Endothelial cell of umbilical vein (primary cell): Measurements from ENCODE around the gene CHMP4A. TPM values are rescaled to one million over a fixed set of nuclear protein-coding genes. Genes with fewer than 3 reads are reported as not detected.

Experiments used
- BruUV-seq: library from RNA; stranded (reverse); fragments of 400-500 nt; replicated peaks from 2 replicates; lab custom pipeline; 2021; lab: Mats Ljungman, UMichigan
- CTCF ChIA-PET: fragments of 300-600, 350-600 bp; sonication (Branson Sonifier 250); formaldehyde crosslinking; loops from one replicate; lab custom pipeline; 2021; ENCODE audit warnings: antibody characterized with exemption, inconsistent platforms; lab: Charles Lee
- POLR2A ChIA-PET: fragments of 300-600, 350-600 bp; sonication (Branson Sonifier 250); formaldehyde crosslinking; loops from one replicate; lab custom pipeline; 2021; ENCODE audit warnings: antibody characterized with exemption, inconsistent platforms; lab: Charles Lee
- DNase-seq: peaks from one replicate; pipeline ENCODE4 v3.0.0-alpha.2; 2011; ENCODE audit warnings: low read depth, low spot score
- FAIRE-seq: peaks from 2 replicates; lab custom pipeline; 2011; peaks lifted over from hg19 to GRCh38; lab: Jason Lieb, UNC
- H2AFZ ChIP-seq: 2 replicates; pipeline ENCODE4 v1.6.0; 2012; ENCODE audit warnings: low read depth, low read length, control low read depth, inconsistent platforms
- H3K27ac ChIP-seq: 2 replicates; pipeline ENCODE4 v1.5.1; 2011; ENCODE audit warnings: low read depth, mild to moderate bottlenecking, control low read depth, low read length, moderate library complexity; ENCODE audit not compliant: insufficient read depth
- H3K27me3 ChIP-seq, 2 experiments: 2 replicates each; pipeline versions ENCODE4 v1.6.0 to v1.6.1; 2011; ENCODE audit warnings: low read length in 2 of 2, mixed read lengths in 1 of 2; ENCODE audit not compliant: control insufficient read depth in 2 of 2, insufficient read depth in 2 of 2
- H3K36me3 ChIP-seq, 2 experiments: 2 replicates in 1 of 2; 3 replicates in 1 of 2; pipeline ENCODE4 v1.5.1; 2011; ENCODE audit warnings: low read length in 2 of 2, mild to moderate bottlenecking in 1 of 2, moderate library complexity in 1 of 2; ENCODE audit not compliant: control insufficient read depth in 2 of 2, insufficient read depth in 2 of 2; ENCODE audit errors: extremely low read depth in 1 of 2
- H3K4me1 ChIP-seq: 3 replicates; pipeline ENCODE4 v1.5.1; 2011; ENCODE audit warnings: mild to moderate bottlenecking, low read length; ENCODE audit not compliant: control insufficient read depth, insufficient read depth; ENCODE audit errors: extremely low read depth
- H3K4me2 ChIP-seq: 2 replicates; pipeline ENCODE4 v1.6.1; 2011; ENCODE audit warnings: low read length, control low read depth, mixed read lengths; ENCODE audit not compliant: insufficient read depth
- H3K4me3 ChIP-seq, 3 experiments: fragments of 200-600 bp in 1 of 3; sonication (generic), shearing (Covaris generic) in 1 of 3; replicated peaks in 1 of 3; 2 replicates each; pipeline ENCODE4 v1.5.1; 2011 to 2016; ENCODE audit warnings: control low read depth in 3 of 3, low read length in 3 of 3, mild to moderate bottlenecking in 2 of 3, inconsistent platforms in 1 of 3, low read depth in 1 of 3, moderate library complexity in 1 of 3; ENCODE audit not compliant: insufficient read depth in 1 of 3
- H3K79me2 ChIP-seq: 2 replicates; pipeline ENCODE4 v1.6.0; 2012; ENCODE audit warnings: low read length, inconsistent platforms; ENCODE audit not compliant: control insufficient read depth, insufficient read depth
- H3K9ac ChIP-seq: replicated peaks from 2 replicates; pipeline ENCODE3; 2011; ENCODE audit warnings: low read length, control low read depth; ENCODE audit not compliant: insufficient read depth; ENCODE audit errors: extremely low read depth
- H3K9me1 ChIP-seq: replicated peaks from 3 replicates; pipeline ENCODE4 v1.6.0; 2011; ENCODE audit warnings: mild to moderate bottlenecking, low read length; ENCODE audit not compliant: control insufficient read depth, insufficient read depth; ENCODE audit errors: extremely low read depth
- H3K9me3 ChIP-seq: replicated peaks from 2 replicates; pipeline ENCODE4 v1.5.1; 2012; ENCODE audit warnings: low read length, inconsistent platforms; ENCODE audit not compliant: control insufficient read depth, insufficient read depth
- H4K20me1 ChIP-seq: replicated peaks from 2 replicates; pipeline ENCODE3; 2011; ENCODE audit warnings: mild to moderate bottlenecking, low read length; ENCODE audit not compliant: control insufficient read depth, insufficient read depth; ENCODE audit errors: extremely low read depth
- EZH2 ChIP-seq: IDR thresholded peaks from 2 replicates; pipeline ENCODE4 v1.6.1; 2012; ENCODE audit warnings: borderline replicate concordance, low read depth, mild to moderate bottlenecking, moderate library complexity, low read length, inconsistent platforms; ENCODE audit not compliant: severe bottlenecking
- FOS ChIP-seq: IDR thresholded peaks from 2 replicates; pipeline ENCODE4 v1.6.1; 2011; ENCODE audit warnings: mild to moderate bottlenecking, low read length, moderate library complexity, borderline replicate concordance; ENCODE audit not compliant: insufficient read depth
- GATA2 ChIP-seq: IDR thresholded peaks from 2 replicates; pipeline ENCODE4 v1.7.0; 2011; ENCODE audit warnings: low read depth, mild to moderate bottlenecking, moderate library complexity, mixed read lengths, low read length; ENCODE audit not compliant: insufficient read length, insufficient read depth
- POLR2A ChIP-seq: IDR thresholded peaks from 2 replicates; pipeline ENCODE4 v1.6.1; 2012; ENCODE audit warnings: low read depth, mild to moderate bottlenecking, control low read depth, low read length
- POLR2AphosphoS5 ChIP-seq: IDR thresholded peaks from 2 replicates; pipeline ENCODE4 v1.6.1; 2012; ENCODE audit warnings: low read depth, mild to moderate bottlenecking, control low read depth, low read length, moderate library complexity; ENCODE audit not compliant: insufficient read depth
- dilution Hi-C: fragments of 300-500 bp; cut with MboI; formaldehyde crosslinking; loops from one replicate; pipeline ENCODE4 v1.15.0; 2019; ENCODE audit warnings: low sequenced_read_pairs; ENCODE audit not compliant: extremely low pct_ligation_motif_present
- intact Hi-C: fragments of 100-400 bp; cut with micrococcal nuclease; formaldehyde crosslinking; loops from one replicate; pipeline ENCODE4 v1.10.0; 2022
- polyA plus RNA-seq, 4 experiments: library from polyadenylated mRNA; depleted of rRNA in 3 of 4; stranded (reverse) in 3 of 4; unstranded in 1 of 4; fragments of >200 nt; gene quantifications; 2 replicates each; pipeline versions ENCODE4 v1.2.1 to v1.2.3, GENCODE V29; 2011 to 2012; ENCODE audit warnings: missing spikeins in 1 of 4
- total RNA-seq: library from RNA; stranded (reverse); gene quantifications from 2 replicates; pipeline ENCODE4 v1.2.3, GENCODE V29; 2021
- TF ChIP-seq, protein P1 (sequence below): IDR thresholded peaks from 2 replicates; pipeline ENCODE4 v1.6.1; 2011; ENCODE audit not compliant: insufficient read depth, insufficient read length
- TF ChIP-seq, protein P2 (sequence below), 2 donors: IDR thresholded peaks; 1 replicate in 1 of 2; 2 replicates in 1 of 2; pipeline ENCODE4 v1.5.1; 2011; ENCODE audit warnings: low read length in 2 of 2, mild to moderate bottlenecking in 2 of 2, moderate library complexity in 2 of 2, control low read depth in 1 of 2, inconsistent platforms in 1 of 2, low read depth in 1 of 2; ENCODE audit not compliant: insufficient read depth in 1 of 2; ENCODE audit errors: extremely low read depth in 1 of 2

Gene CHMP4A
- total and polyA plus RNA-seq, 2 donors (not counting 3 experiments of a cell fraction or from before 2014, with no cell fraction given), result 40.9 to 46.4 TPM

DNA sequence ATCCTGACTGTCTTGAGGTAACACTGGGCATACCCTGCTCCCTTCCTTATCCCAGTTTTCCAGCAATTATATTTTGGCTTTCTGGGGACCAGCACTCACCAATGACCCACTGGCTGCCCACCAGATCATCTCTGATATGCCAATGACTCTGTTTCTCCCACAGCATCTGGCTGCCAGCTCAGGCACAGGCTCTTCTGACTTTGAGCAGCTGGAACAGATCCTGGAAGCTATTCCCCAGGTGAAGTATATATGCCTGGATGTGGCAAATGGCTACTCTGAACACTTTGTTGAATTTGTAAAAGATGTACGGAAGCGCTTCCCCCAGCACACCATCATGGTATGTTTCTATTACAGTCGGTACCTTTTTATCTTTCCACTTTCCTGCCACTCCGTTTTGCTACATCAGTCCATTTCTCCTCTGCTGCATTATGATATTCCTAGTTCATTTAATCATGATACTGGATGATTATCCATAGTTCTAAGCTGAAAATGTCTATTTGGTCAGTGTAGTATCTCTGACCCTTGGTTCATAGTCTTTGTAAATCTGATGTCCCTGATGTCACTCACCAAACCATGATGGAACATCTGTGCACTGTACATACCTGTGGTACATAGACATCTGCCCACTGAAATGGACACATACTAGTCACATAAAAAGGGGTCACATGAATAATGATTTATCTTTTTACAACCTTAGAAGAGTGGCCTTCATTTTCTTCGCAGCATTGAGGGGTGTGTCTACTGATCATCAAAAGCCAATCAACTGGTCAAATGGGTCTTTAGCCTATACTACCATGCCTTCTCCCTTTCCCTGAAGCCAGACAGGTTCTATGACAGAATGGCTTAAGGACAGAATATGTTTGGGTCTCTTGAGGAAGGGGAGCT is 22.8 kb upstream of the CHMP4A start:
- no peaks in the 10 kb centered on the region for H4K20me1 ChIP-seq
- no peak overlapping the region for H2AFZ ChIP-seq
- FAIRE-seq, result no peak
- no peaks in the 10 kb centered on the region for H3K27me3 ChIP-seq
- H3K9me3 ChIP-seq, result no peaks in the 10 kb centered on the region
- peaks cover 8 to 33% of the 10 kb centered on the region in 2 experiments for H3K36me3 ChIP-seq
- H3K9ac ChIP-seq, result no peak overlapping the region
- H3K9me1 ChIP-seq, result no peaks in the 10 kb centered on the region
- intact Hi-C loops (no loop called here), dilution Hi-C loops (no loop called here)
- H3K4me1 ChIP-seq, result peaks cover 39% of the 10 kb centered on the region
- ChIA-PET POLR2A (no interaction called here), CTCF (interaction anchor here (1.4 to 4.2 kb wide), 4 partner anchors 20 to 61 kb away, joined by 8 to 20 read pairs (median 12); partner anchors contain the start of gene MDP1)
- BruUV-seq, result no TSS peak
- peaks cover 41% of the 10 kb centered on the region for H3K79me2 ChIP-seq
- no peak for TF ChIP-seq FOS
- no peak overlapping the region for H3K4me2 ChIP-seq
- H3K4me3 ChIP-seq, result no peak overlapping the region
- H3K27ac ChIP-seq, result no peak overlapping the region
- no peak for DNase-seq

DNA sequence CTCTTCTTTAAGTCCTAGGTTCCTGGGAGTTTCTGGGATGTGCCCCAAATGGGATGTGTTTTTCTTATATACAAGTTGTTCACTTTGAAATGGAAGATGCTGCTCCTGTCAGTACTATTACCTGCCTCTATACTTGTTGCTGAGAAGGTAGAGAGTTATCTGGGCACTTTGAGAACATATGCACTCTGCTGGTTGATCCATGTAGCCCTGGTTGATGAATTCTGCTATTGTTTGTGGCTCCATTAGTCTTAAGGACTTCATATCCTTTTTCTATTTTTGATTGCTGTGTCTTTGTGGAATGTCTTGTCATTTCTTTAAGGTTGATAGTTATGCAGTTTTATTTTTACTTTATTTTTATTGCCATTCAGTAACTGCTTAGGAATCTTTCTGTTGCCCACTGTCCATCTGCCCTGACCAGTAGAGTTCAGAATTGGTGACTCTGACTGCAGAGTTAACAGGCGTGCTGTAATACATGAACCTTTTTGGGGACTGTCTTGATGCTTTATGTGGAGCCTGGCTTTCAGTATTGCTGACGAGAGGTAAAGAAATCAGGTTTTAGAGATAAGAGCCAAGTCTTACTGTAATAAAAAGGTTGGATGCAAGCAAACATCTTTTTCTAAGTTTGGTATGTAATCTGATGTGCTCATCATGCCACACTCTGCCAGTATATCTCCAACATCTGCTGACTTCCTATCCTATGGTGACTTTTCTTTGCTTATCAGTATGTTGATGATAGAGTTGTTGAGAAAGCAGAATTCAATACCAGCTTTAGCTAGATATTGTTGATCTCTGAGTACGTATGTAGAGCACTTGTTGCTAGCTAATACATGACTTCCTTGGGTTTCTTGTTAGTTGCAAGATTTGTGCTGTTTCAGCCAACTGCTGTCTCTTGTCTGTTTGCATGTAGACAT is 21.1 kb upstream of the CHMP4A start:
- DNase-seq, result no peak
- intact Hi-C loops (no loop called here), dilution Hi-C loops (no loop called here)
- FAIRE-seq, result no peak
- TF ChIP-seq, protein P1, sequence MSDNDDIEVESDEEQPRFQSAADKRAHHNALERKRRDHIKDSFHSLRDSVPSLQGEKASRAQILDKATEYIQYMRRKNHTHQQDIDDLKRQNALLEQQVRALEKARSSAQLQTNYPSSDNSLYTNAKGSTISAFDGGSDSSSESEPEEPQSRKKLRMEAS, result no peak
- no peak for TF ChIP-seq FOS
- no peak for TF ChIP-seq EZH2
- TF ChIP-seq, protein P2, sequence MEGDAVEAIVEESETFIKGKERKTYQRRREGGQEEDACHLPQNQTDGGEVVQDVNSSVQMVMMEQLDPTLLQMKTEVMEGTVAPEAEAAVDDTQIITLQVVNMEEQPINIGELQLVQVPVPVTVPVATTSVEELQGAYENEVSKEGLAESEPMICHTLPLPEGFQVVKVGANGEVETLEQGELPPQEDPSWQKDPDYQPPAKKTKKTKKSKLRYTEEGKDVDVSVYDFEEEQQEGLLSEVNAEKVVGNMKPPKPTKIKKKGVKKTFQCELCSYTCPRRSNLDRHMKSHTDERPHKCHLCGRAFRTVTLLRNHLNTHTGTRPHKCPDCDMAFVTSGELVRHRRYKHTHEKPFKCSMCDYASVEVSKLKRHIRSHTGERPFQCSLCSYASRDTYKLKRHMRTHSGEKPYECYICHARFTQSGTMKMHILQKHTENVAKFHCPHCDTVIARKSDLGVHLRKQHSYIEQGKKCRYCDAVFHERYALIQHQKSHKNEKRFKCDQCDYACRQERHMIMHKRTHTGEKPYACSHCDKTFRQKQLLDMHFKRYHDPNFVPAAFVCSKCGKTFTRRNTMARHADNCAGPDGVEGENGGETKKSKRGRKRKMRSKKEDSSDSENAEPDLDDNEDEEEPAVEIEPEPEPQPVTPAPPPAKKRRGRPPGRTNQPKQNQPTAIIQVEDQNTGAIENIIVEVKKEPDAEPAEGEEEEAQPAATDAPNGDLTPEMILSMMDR (IDR thresholded peaks at IDR 0.05; ENCODE audit: extremely low read depth in 1 of 2, insufficient read depth in 1 of 2, low read depth in 1 of 2, low read length in 2 of 2), result no peak
- TF ChIP-seq POLR2AphosphoS5, result no peak
- no peak for TF ChIP-seq POLR2A
- TF ChIP-seq GATA2, result no peak
- H2AFZ ChIP-seq, result no peak overlapping the region
- no peaks in the 10 kb centered on the region for H3K9me1 ChIP-seq
- POLR2A ChIA-PET, result no interaction called here
- peaks cover 35% of the 10 kb centered on the region for H3K4me1 ChIP-seq
- peaks cover 3 to 24% of the 10 kb centered on the region in 2 experiments for H3K36me3 ChIP-seq
- H3K4me2 ChIP-seq, result peak overlapping the region; percentile 8
- H3K27ac ChIP-seq, result no peak overlapping the region
- H4K20me1 ChIP-seq, result no peaks in the 10 kb centered on the region
- no peak overlapping the region for H3K9ac ChIP-seq
- no peaks in the 10 kb centered on the region for H3K27me3 ChIP-seq
- no peak overlapping the region for H3K4me3 ChIP-seq
- no TSS peak for BruUV-seq
- no peaks in the 10 kb centered on the region for H3K9me3 ChIP-seq
- H3K79me2 ChIP-seq, result peaks cover 36% of the 10 kb centered on the region
- CTCF ChIA-PET, result interaction anchor here (0.7 to 1.7 kb wide), 6 partner anchors 11 to 63 kb away, joined by 3 to 9 read pairs (median 4); partner anchors contain the start of genes MDP1 and RABGGTA
